Epidermal melanocyte (primary cell): Measurements from ENCODE around the gene DDAH1.
"Not testable (repeated sequence)": the region's sequence is repeated elsewhere in the genome, so short reads cannot be mapped to it uniquely, and the experiment has no call there.

Experiments
- DNase-seq: peaks from one replicate; pipeline ENCODE4 v3.0.0; 2011; ENCODE audit warnings: low spot score; ENCODE audit not compliant: insufficient read length

The DDAH1 gene

DNA sequence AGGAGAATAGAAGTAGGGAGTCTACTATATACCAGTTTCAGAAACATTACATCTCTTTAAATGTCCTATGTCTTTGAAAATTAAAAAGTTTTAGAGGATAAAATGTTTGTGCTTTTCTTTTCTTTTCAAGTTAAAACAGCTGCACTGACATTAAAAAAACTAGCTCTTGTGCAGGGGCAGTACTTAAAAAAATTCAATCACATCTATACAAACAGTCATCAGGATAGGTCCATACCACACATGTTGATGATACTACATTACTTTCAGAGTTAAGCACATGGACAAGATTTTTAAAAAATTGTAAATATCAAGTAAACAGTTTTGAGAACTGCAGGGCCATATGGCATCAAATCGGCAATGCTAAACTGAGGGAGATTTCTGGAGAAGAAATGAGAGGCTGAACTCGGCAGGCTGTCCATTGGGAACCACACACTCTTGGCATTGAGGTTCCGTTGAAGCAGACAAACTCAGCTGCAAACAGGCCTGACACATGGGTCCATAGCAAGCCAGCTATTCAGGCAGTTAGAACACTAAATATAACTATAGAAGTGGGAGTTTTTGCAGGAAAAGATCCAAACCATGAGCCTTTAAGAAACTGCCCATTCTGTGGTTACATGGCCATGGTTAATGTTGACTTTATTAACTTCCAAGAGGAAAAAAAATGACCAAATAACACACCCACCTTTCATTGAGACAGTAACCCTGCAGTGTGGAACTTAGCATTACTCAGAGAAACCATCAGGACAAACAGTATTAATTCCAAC, 104.0 kb downstream of the DDAH1 start:
- DNase-seq = no peak

DNA sequence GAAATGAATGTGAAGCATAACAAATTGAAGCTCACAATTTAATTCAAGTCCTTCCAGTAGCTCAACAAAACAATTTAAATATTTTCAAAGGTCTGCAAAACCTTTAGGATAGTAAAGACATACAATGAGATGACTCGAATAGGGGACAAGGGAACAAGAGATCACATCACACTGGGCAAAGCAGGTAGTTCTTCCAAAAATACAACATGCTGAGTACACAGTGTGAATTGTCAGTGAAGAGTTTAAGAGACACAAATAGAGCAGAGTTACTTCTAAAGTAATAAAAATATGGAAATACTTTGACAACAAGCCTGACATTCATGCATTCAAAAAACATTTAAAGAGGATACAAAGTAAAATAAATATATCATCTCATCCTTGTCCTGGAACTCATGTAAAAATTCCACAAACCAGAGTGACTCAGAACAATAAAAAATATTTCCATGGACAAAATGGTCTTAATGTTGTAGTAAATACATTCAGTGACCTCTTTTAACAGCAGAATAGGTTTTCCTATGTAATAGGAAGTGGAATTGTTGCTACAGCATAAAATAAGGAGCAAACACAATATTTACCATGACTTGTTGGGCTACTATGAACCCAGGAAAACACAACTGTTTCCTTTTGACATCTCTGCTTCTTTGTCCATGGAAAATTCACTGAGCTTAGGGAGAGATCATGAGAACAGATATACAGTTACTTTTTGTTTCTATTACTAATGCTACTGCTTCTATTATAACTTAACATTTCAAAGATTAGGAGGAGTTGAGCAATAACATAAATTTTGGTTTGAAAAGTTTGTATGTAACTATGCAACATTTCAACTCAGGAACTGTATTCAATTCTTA, 104.9 kb downstream of the DDAH1 start:
- DNase-seq = no peak

DNA sequence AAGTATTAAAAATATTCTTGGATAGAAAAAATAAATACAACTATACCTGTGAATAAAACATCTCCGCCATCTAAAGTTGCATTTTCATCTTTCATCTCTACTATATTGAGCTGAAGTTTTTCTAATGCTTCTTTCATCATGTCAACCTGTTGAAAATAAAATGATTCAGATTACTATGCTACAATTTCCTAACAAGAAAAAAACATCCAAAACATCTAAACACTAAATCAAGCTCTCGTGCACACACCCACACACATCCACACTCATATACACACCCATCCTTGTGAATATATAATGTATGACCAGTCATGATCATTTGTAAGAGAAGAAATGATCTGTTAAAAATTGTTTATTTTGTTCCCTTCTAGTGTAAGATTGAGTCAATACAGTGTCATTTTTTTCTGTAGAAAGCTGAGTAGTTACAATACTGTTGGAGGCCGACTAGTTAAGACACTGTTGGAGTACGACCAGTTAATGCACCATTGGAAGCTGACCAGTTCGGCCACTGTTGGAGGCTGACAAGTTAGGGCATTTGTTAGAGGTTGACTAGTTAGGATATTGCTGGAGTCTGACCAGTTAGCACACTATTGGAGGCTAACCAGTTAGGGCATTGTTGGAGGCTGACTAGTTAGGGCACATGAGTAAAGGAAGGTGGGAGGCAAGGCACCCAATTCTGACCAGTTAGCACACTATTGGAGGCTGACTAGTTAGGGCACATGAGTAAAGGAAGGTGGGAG, 106.1 kb downstream of the DDAH1 start:
- DNase-seq = no peak

DNA sequence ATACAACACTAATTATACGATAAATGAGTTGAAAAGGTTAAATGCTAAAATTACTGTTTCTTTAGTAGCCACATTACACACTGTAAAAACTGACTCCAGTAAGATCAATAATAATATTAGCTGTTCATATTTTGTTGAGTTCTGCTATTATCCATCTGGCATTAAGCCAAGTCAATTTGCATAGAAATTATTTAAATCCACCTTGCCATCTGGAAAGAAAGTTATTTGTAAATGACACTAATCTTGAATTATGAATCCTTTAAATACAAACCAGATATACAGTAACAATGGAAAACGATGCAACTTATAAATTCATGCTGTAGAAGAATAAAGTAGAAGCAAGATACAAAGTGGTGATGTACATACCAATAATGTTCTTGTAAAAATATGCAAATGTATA, 107.1 kb downstream of the DDAH1 start:
- no peak for DNase-seq

DNA sequence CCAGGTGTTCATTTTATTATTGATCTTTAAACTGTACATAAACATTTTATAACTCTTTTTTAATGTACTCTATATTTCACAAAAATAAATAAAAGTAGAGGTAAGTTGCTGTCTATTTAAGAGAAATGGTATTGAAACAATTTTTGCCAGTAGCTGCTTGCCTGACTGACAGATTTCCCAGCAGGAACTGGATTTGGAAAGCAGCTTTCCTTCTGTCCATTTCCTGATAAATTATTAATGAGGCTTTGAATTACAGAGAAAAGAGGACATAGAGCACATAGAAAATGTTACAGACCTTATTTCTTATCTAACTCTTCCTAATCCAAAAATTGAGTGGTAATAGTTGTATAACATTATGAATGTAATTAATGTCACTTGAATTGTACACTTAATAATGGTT, 108.8 kb downstream of the DDAH1 start:
- DNase-seq = no peak

DNA sequence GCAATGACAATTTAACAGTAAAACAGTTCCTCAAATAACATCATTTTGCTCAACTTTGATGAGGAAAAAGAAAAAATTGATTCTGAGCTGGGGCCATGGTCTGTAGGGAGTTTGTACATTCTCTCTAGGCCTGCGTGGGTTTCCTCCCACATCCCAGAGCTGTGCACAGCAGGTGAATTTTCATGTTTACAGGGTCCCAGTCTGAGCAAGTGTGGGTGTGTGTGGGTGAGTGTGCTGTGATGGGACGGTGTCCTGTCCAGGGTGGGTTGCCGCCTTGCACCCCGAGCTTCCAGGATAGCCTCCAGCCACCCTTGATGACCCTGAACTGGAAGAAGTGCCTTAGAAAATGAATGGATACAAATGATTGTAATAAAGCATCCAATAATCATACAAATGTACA, 112.9 kb downstream of the DDAH1 start:
- no peak for DNase-seq

DNA sequence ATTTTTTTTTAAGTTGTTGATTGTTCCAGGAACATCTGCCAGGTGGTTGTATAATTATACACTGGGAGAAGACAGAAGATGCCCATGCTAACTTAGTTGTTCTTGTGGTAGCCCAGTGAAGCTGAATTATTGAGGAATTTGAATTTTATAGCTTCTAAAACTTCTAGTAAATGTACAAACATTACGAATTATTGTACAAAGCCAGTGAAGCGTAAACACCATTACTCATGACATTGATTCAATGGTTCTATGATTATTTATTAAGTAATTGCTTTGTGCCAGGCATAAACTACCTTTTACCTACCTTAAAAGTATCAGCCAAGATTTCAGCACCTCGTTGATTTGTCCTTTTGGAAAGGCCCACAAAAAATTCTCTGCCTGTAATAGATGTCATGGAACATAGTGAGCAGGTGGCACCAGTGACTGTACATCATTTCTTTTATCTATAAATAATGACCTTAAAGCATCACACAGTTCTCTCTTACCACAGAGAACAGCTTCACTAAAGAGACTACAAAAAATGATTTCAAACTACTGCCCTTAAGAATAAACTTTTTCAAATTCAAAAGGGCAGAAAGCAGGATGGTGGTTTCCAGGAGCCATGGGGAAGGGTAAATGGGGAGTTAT, 113.6 kb downstream of the DDAH1 start:
- no peak for DNase-seq

DNA sequence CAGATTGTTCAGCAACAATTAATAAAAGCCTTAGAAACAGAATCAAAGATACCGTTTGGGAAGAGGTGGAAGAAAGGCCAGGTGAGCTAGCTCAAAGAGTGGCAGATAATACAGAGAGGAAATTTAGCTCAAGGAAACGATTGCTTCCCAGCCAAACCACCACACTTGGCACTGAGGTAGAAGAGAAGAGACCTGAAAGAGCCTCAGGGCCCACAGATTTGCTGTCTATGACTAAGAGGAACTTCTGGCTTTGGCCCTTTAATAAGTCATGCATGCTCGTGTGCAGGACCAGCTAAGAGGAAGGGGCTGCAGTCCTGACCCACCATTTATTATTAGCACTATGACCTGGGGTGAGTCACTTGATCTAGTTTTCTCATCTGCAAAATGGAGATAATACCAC, 115.7 kb downstream of the DDAH1 start:
- no peak for DNase-seq

DNA sequence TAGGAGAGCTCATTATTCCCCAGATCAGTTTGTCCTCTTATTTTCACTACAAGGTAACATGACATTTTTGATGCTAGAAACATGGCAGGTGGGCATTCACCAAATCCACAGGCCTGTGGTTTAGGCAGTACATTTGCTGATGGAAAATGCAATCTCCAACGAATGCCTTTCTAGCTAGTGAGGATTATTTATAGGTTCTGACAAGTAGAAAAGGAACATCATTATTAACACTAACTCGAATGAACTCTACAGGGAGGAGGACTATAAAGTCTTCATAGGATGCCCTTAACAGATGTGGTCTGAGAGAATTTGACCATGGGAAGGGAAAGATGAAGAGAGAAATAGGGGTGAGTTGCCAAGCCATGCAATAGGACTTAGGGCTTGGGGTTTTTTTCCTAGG, 117.1 kb downstream of the DDAH1 start:
- DNase-seq = no peak

DNA sequence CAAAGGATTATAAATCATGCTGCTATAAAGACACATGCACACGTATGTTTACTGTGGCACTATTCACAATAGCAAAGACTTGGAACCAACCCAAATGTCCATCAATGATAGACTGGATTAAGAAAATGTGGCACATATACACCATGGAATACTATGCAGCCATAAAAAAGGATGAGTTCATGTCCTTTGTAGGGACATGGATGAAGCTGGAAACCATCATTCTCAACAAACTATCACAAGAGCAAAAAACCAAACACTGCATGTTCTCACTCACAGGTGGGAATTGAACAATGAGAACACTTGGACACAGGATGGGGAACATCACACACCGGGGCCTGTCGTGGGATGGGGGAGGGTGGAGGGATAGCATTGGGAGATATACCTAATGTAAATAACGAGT, 117.7 kb downstream of the DDAH1 start:
- DNase-seq = not testable (repeated sequence)

DNA sequence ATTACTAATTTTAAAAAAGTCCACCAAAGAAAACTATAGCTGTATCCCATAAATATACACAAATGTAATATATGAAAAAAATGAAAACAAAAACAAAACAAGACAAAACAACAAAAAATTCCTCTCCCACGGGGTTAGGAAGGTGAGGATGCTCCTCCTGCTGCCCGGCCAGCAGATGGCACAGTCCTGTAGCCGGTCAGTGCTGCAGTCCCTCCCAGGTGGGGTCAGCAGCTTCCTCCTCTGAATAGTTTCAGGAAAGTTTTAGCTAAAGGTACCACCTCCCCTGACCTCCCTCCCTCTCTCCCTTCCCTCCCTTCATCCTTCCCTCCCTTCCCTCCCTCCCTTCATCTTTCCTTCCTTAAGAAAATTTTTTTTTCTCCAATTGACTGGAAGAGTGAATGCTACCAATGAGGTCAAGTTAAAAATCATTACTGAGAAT, 120.7 kb downstream of the DDAH1 start:
- no peak for DNase-seq

DNA sequence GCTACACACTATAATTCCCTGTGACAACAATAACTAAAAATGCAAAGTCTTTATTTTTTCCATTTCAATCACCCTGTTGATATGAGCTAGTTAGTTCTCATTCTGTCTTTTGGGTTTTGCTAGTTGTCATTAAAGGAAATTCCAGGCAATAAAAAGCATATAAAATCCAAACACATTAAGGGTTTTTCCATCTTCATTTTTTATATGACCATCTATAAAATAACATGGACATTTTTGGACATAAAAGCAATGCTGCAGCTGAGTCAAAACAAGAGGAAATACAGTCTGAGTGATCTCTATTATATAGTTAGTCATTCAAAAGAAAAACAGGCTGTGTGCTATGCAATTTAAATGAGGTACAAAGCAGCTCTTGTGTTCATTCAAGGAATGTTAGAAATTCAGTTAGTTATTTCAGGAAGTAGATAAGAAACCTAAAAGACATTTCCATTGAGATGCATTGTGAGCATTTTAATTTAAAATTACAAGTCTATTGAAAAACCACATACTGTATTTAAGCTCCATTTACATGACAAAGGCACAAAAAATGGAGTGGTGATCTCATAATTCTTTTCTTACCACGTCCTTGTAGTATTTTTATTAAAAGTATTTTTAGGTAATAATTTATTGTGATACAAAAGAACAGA, 121.2 kb downstream of the DDAH1 start:
- peak; percentile 45 for DNase-seq

DNA sequence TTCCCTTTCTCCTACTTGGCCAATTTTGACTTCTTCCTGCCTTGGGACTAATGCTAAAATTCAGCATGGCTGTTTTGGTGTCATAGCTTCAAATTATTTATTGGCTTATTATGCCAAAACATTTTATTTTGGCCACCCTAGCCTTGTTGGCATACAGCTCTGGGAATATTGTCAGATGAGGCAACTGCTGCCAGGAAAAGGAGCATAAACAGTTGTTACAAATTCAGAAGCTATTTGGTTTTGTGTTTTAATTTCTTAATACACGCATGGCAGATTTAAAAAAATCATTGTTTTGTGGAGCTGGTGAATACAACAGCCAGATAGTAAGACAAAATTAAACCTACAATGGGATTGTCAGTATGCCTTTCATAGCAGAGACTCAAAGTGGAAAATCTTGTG, 121.7 kb downstream of the DDAH1 start:
- DNase-seq = no peak

DNA sequence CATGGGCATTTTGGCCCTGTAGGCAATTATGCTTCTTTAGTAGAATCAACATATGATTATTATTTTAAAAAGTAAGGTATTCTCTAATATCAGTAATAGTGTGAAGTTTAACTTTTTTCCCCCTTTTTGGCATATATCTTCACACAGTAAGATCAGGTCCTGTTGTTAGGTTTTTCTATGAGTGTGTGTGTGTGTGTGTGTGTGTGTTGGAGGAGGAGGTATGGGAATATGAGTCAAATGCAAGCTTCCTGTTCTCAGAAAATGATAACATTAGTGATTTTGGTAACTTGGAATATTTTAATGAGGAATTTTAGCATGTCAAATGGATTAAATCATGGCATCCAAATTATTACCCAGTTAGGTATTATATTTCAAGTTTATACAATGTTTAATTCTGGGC, 122.8 kb downstream of the DDAH1 start:
- DNase-seq = no peak

DNA sequence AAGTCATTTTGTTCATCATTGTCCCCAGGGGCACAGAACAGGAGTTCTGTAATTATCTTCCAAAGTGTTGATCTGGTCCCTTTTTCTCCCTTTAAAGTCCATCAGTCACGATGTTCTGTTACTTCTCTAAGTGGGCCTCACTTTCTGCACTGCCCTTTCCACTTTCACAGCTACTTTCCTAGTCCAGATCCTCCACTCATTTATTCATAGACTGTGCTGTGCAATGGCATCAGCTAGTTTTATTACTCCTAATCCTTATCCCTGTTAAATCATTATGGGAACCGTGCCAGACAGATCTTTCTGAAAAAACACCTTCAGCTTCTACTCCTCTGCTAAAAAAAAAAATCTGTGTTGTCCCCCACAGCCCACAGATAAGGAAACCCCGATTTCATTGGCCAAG, 124.5 kb downstream of the DDAH1 start:
- no peak for DNase-seq

DNA sequence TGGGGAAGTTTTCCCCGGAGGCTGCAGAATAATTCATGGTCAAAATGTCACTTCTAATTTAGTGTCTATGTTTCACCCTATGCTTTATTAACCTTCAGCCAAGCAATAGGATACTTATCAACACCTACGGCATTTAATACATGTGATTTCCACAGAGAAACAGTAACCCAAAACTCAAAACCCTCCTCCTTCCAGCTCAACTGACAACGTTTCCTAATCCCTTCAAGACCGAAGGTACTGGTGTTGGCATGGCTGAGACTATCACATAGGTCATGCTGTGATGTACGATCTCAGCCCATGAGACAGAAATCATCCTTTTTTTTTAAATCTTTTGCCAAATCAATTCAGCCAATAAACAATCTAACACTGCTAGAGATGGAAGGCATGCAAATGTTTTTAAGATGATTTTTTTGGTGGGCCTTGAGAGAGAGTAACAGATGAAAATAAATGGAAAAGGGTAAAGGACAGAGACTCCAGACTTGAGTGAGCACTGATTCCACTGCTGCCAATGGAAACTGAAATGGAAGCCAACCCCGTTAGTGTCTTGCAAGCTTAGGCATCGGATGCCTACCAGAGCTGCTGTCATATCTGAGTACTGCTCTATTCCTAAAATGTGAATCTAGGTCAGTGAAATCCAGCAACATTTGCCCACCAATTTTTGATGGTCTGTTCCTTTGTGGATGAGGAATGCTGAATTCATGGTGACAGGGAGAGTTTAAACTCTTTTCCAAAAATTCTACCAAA, 125.1 kb downstream of the DDAH1 start:
- DNase-seq = no peak

DNA sequence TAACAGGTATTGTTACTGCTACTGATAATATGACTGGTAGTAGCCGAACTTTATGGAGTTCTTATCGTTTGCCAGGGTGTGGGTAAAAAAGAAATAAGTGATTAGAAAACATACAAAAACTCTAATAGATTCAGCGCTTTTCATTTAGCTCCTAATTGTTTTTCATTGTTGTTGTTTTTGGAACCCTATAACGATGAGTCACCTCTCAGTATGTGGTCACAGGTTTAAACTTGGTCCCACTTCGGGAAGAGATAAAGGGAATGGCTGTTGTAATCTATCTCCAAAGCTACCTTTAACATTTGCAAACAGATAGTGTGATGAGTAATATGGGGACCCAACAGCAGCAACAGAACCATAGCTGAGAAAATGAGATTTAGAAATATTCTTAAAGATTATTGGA, 125.9 kb downstream of the DDAH1 start:
- no peak for DNase-seq

DNA sequence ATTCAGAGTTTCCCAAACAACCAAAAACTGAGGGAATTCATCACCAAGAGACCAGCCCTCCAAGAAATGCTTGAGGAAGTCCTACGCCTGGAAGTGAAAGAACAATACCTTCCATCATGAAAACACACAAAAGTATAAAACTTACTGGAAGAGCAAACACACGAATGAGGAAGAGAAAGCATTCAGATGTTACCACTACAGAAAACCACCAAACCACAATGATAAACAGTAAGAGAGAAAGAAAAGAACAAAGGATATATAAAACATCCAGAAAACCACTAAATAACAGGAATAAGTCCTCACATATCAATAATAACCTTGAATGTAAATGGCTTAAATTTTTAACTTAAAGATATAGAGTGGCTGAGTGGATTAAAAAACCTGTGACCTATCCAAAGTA, 130.0 kb downstream of the DDAH1 start:
- DNase-seq = no peak

DNA sequence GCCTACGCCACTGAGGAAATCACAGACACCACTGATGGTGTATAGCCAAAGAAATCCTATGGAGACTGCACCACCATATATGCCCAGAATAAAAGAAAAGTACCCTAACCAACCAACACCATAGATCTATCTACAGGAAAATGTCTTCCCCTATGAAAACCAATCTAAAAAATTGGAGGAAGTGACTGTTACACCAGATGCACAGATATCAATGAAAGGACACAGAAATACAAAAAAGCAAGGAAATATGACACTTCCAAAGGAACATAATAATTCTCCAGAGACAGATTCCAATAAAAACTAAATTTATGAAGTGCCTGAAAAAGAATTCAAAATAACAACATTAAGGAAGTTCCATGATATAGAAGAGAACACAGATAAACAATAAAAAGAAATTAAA, 131.8 kb downstream of the DDAH1 start:
- no peak for DNase-seq

DNA sequence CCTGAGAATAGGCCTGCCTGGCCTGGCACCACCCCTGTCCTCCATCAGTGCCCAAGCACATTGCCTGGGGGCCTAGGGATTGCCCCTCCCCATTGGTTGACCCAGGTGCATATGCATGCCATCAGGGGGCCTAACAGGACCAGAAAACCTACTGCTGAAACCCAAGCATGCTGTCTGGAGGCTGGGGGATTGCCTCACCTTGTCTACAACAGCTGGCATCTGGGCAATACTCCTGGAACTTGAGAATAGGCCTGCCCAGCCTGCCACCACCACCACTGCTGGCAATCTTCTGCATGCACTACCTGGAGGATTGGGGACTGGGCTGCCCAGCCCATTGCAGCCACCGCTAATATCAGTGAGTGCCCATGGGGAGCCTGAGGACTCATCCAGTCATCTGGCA, 132.4 kb downstream of the DDAH1 start:
- no peak for DNase-seq
